Endothelial cell of umbilical vein (primary cell): ENCODE results near the gene FANCC. TPM values are rescaled to one million over a fixed set of nuclear protein-coding genes. Genes with fewer than 3 reads are reported as not detected.

ENCODE experiments used
- BruUV-seq: library from RNA; stranded (reverse); fragments of 400-500 nt; replicated peaks from 2 replicates; lab custom pipeline; 2021; lab: Mats Ljungman, UMichigan
- CTCF ChIA-PET: fragments of 300-600, 350-600 bp; sonication (Branson Sonifier 250); formaldehyde crosslinking; loops from one replicate; lab custom pipeline; 2021; ENCODE audit warnings: antibody characterized with exemption, inconsistent platforms; lab: Charles Lee
- POLR2A ChIA-PET: fragments of 300-600, 350-600 bp; sonication (Branson Sonifier 250); formaldehyde crosslinking; loops from one replicate; lab custom pipeline; 2021; ENCODE audit warnings: antibody characterized with exemption, inconsistent platforms; lab: Charles Lee
- DNase-seq: peaks from one replicate; pipeline ENCODE4 v3.0.0-alpha.2; 2011; ENCODE audit warnings: low read depth, low spot score
- FAIRE-seq: peaks from 2 replicates; lab custom pipeline; 2011; peaks lifted over from hg19 to GRCh38; lab: Jason Lieb, UNC
- H2AFZ ChIP-seq: 2 replicates; pipeline ENCODE4 v1.6.0; 2012; ENCODE audit warnings: low read depth, low read length, control low read depth, inconsistent platforms
- H3K27ac ChIP-seq: 2 replicates; pipeline ENCODE4 v1.5.1; 2011; ENCODE audit warnings: low read depth, mild to moderate bottlenecking, control low read depth, low read length, moderate library complexity; ENCODE audit not compliant: insufficient read depth
- H3K27me3 ChIP-seq, 2 experiments: 2 replicates each; pipeline versions ENCODE4 v1.6.0 to v1.6.1; 2011; ENCODE audit warnings: low read length in 2 of 2, mixed read lengths in 1 of 2; ENCODE audit not compliant: control insufficient read depth in 2 of 2, insufficient read depth in 2 of 2
- H3K36me3 ChIP-seq, 2 experiments: 2 replicates in 1 of 2; 3 replicates in 1 of 2; pipeline ENCODE4 v1.5.1; 2011; ENCODE audit warnings: low read length in 2 of 2, mild to moderate bottlenecking in 1 of 2, moderate library complexity in 1 of 2; ENCODE audit not compliant: control insufficient read depth in 2 of 2, insufficient read depth in 2 of 2; ENCODE audit errors: extremely low read depth in 1 of 2
- H3K4me1 ChIP-seq: 3 replicates; pipeline ENCODE4 v1.5.1; 2011; ENCODE audit warnings: mild to moderate bottlenecking, low read length; ENCODE audit not compliant: control insufficient read depth, insufficient read depth; ENCODE audit errors: extremely low read depth
- H3K4me2 ChIP-seq: 2 replicates; pipeline ENCODE4 v1.6.1; 2011; ENCODE audit warnings: low read length, control low read depth, mixed read lengths; ENCODE audit not compliant: insufficient read depth
- H3K4me3 ChIP-seq, 3 experiments: fragments of 200-600 bp in 1 of 3; sonication (generic), shearing (Covaris generic) in 1 of 3; replicated peaks in 1 of 3; 2 replicates each; pipeline ENCODE4 v1.5.1; 2011 to 2016; ENCODE audit warnings: control low read depth in 3 of 3, low read length in 3 of 3, mild to moderate bottlenecking in 2 of 3, inconsistent platforms in 1 of 3, low read depth in 1 of 3, moderate library complexity in 1 of 3; ENCODE audit not compliant: insufficient read depth in 1 of 3
- H3K79me2 ChIP-seq: 2 replicates; pipeline ENCODE4 v1.6.0; 2012; ENCODE audit warnings: low read length, inconsistent platforms; ENCODE audit not compliant: control insufficient read depth, insufficient read depth
- H3K9ac ChIP-seq: replicated peaks from 2 replicates; pipeline ENCODE3; 2011; ENCODE audit warnings: low read length, control low read depth; ENCODE audit not compliant: insufficient read depth; ENCODE audit errors: extremely low read depth
- H3K9me1 ChIP-seq: replicated peaks from 3 replicates; pipeline ENCODE4 v1.6.0; 2011; ENCODE audit warnings: mild to moderate bottlenecking, low read length; ENCODE audit not compliant: control insufficient read depth, insufficient read depth; ENCODE audit errors: extremely low read depth
- H3K9me3 ChIP-seq: replicated peaks from 2 replicates; pipeline ENCODE4 v1.5.1; 2012; ENCODE audit warnings: low read length, inconsistent platforms; ENCODE audit not compliant: control insufficient read depth, insufficient read depth
- H4K20me1 ChIP-seq: replicated peaks from 2 replicates; pipeline ENCODE3; 2011; ENCODE audit warnings: mild to moderate bottlenecking, low read length; ENCODE audit not compliant: control insufficient read depth, insufficient read depth; ENCODE audit errors: extremely low read depth
- CTCF ChIP-seq, 2 donors: IDR thresholded peaks; 1 replicate in 1 of 2; 2 replicates in 1 of 2; pipeline ENCODE4 v1.5.1; 2011; ENCODE audit warnings: low read length in 2 of 2, mild to moderate bottlenecking in 2 of 2, moderate library complexity in 2 of 2, control low read depth in 1 of 2, inconsistent platforms in 1 of 2, low read depth in 1 of 2; ENCODE audit not compliant: insufficient read depth in 1 of 2; ENCODE audit errors: extremely low read depth in 1 of 2
- EZH2 ChIP-seq: IDR thresholded peaks from 2 replicates; pipeline ENCODE4 v1.6.1; 2012; ENCODE audit warnings: borderline replicate concordance, low read depth, mild to moderate bottlenecking, moderate library complexity, low read length, inconsistent platforms; ENCODE audit not compliant: severe bottlenecking
- FOS ChIP-seq: IDR thresholded peaks from 2 replicates; pipeline ENCODE4 v1.6.1; 2011; ENCODE audit warnings: mild to moderate bottlenecking, low read length, moderate library complexity, borderline replicate concordance; ENCODE audit not compliant: insufficient read depth
- GATA2 ChIP-seq: IDR thresholded peaks from 2 replicates; pipeline ENCODE4 v1.7.0; 2011; ENCODE audit warnings: low read depth, mild to moderate bottlenecking, moderate library complexity, mixed read lengths, low read length; ENCODE audit not compliant: insufficient read length, insufficient read depth
- JUN ChIP-seq: IDR thresholded peaks from 2 replicates; pipeline ENCODE4 v1.6.1; 2011; ENCODE audit warnings: borderline replicate concordance, low read depth; ENCODE audit not compliant: insufficient read length, insufficient read depth
- MYC ChIP-seq: IDR thresholded peaks from one replicate; pipeline ENCODE4 v1.6.1; 2011; ENCODE audit warnings: mild to moderate bottlenecking, low read depth, low read length
- POLR2A ChIP-seq: IDR thresholded peaks from 2 replicates; pipeline ENCODE4 v1.6.1; 2012; ENCODE audit warnings: low read depth, mild to moderate bottlenecking, control low read depth, low read length
- POLR2AphosphoS5 ChIP-seq: IDR thresholded peaks from 2 replicates; pipeline ENCODE4 v1.6.1; 2012; ENCODE audit warnings: low read depth, mild to moderate bottlenecking, control low read depth, low read length, moderate library complexity; ENCODE audit not compliant: insufficient read depth
- dilution Hi-C: fragments of 300-500 bp; cut with MboI; formaldehyde crosslinking; loops from one replicate; pipeline ENCODE4 v1.15.0; 2019; ENCODE audit warnings: low sequenced_read_pairs; ENCODE audit not compliant: extremely low pct_ligation_motif_present
- intact Hi-C: fragments of 100-400 bp; cut with micrococcal nuclease; formaldehyde crosslinking; loops from one replicate; pipeline ENCODE4 v1.10.0; 2022
- polyA plus RNA-seq, 4 experiments: library from polyadenylated mRNA; depleted of rRNA in 3 of 4; stranded (reverse) in 3 of 4; unstranded in 1 of 4; fragments of >200 nt; gene quantifications; 2 replicates each; pipeline versions ENCODE4 v1.2.1 to v1.2.3, GENCODE V29; 2011 to 2012; ENCODE audit warnings: missing spikeins in 1 of 4
- total RNA-seq: library from RNA; stranded (reverse); gene quantifications from 2 replicates; pipeline ENCODE4 v1.2.3, GENCODE V29; 2021
- TF ChIP-seq, protein P1 (sequence below): IDR thresholded peaks from 2 replicates; pipeline ENCODE4 v1.6.1; 2011; ENCODE audit not compliant: insufficient read depth, insufficient read length

FANCC gene
- total and polyA plus RNA-seq, 2 donors (not counting 3 experiments of a cell fraction or from before 2014, with no cell fraction given): 5.7 to 13.1 TPM

DNA sequence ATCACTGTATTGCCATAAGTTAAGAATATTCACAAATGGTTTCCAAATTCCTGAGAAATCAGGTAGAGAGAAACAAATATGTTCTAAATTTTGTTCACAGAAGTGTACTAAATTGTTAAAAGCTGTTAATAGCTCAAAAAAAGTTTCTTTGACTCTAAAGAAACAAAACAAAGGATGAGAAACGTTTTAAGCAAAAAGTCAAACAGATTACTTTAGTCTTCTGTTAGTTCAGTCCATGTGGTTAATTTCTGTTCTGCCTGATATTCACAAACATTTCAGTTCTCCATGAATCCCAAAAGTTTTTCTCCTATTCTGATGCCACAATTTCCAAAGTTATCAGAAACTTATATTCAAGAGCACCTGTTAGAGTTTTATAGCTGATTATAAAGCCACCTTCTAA is 7.7 kb upstream of the FANCC start:
- Histone ChIP-seq H3K79me2 (no peaks in the 10 kb centered on the region), H3K36me3 (no peaks in the 10 kb centered on the region), H3K9me1 (no peaks in the 10 kb centered on the region), H3K4me3 (no peak overlapping the region), H4K20me1 (no peaks in the 10 kb centered on the region), H2AFZ (no peak overlapping the region), H3K4me1 (no peaks in the 10 kb centered on the region), H3K9ac (no peak overlapping the region), H3K4me2 (no peak overlapping the region), H3K27me3 (peaks cover 0 to 8% of the 10 kb centered on the region in 2 experiments), H3K27ac (no peak overlapping the region), H3K9me3 (no peaks in the 10 kb centered on the region)
- POLR2A ChIA-PET: no interaction called here
- dilution Hi-C loops (no loop called here), intact Hi-C loops (no loop called here)
- BruUV-seq: no TSS peak
- FAIRE-seq: no peak
- CTCF ChIA-PET: no interaction called here
- no peak for DNase-seq
- no peak for TF ChIP-seq POLR2AphosphoS5
- TF ChIP-seq JUN: no peak
- TF ChIP-seq POLR2A: no peak
- TF ChIP-seq GATA2: no peak
- no peak for TF ChIP-seq FOS
- no peak for TF ChIP-seq CTCF (IDR thresholded peaks at IDR 0.05; ENCODE audit: extremely low read depth in 1 of 2, insufficient read depth in 1 of 2, low read depth in 1 of 2, low read length in 2 of 2)
- TF ChIP-seq, protein P1, sequence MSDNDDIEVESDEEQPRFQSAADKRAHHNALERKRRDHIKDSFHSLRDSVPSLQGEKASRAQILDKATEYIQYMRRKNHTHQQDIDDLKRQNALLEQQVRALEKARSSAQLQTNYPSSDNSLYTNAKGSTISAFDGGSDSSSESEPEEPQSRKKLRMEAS: no peak
- no peak for TF ChIP-seq MYC
- no peak for TF ChIP-seq EZH2
